Measurements from ENCODE around the gene SPACDR.

SPACDR gene

GRCh38 chr7:100429637-100430492, 34.2 kb downstream of the SPACDR start, which contains the start of gene MEPCE:
Gene MEPCE (plus strand): TSS chr7:100429831. CDS start chr7:100430019, 188 bp downstream.
- no peaks in the 10 kb centered on the region for H3K4me1 ChIP-seq
- no peak for TF ChIP-seq CTCF (IDR thresholded peaks at IDR 0.05; ENCODE audit: low read depth, low read length)
- DNase-seq, result peak; percentile 99

GRCh38 chr7:100428967-100429636, 35.0 kb downstream of the SPACDR start:
- no peak for TF ChIP-seq CTCF (IDR thresholded peaks at IDR 0.05; ENCODE audit: low read depth, low read length)
- Histone ChIP-seq H3K4me1 (no peaks in the 10 kb centered on the region), H3K36me3 (peaks cover 29% of the 10 kb centered on the region), H3K4me3 (ENCODE audit: low read depth, low read length) (peak overlapping the region; percentile 81), H3K9me3 (no peaks in the 10 kb centered on the region), H3K27me3 (no peaks in the 10 kb centered on the region)
- peak; percentile 100 for DNase-seq

More at GRCh38 chr7:100429637-100430492, 34.2 kb downstream of the SPACDR start, which contains the start of gene MEPCE:
- H3K36me3 ChIP-seq, result peaks cover 37% of the 10 kb centered on the region
- no peaks in the 10 kb centered on the region for H3K27me3 ChIP-seq
- peak within 1 kb of the TSS; percentile 81 for H3K4me3 ChIP-seq (ENCODE audit: low read depth, low read length)
- no peaks in the 10 kb centered on the region for H3K9me3 ChIP-seq

- Histone ChIP-seq H3K4me1 (no peaks in the 10 kb centered on the region), H3K36me3 (peaks cover 22% of the 10 kb centered on the region), H3K4me3 (ENCODE audit: low read depth, low read length) (peak within 1 kb of the TSS; percentile 81), H3K9me3 (no peaks in the 10 kb centered on the region), H3K27me3 (no peaks in the 10 kb centered on the region)
- peak; percentile 96 for DNase-seq
- TF ChIP-seq CTCF (IDR thresholded peaks at IDR 0.05; ENCODE audit: low read depth, low read length), result no peak
These were observed 35.7 kb downstream of the SPACDR start, which contains the start of gene ZCWPW1 for GRCh38 chr7:100428199-100428966. Gene ZCWPW1 (minus strand): TSS chr7:100428703. CDS start chr7:100420649, 8,054 bp downstream.

GRCh38 chr7:100427762-100428198, 36.3 kb downstream of the SPACDR start:
- Histone ChIP-seq H3K4me3 (ENCODE audit: low read depth, low read length) (no peak overlapping the region), H3K9me3 (no peaks in the 10 kb centered on the region), H3K36me3 (peaks cover 16% of the 10 kb centered on the region; the same call in 1 of the 2 replicates), H3K27me3 (no peaks in the 10 kb centered on the region), H3K4me1 (no peaks in the 10 kb centered on the region)
- DNase-seq, result no peak
- TF ChIP-seq CTCF (IDR thresholded peaks at IDR 0.05; ENCODE audit: low read depth, low read length), result no peak

GRCh38 chr7:100426516-100426915, 37.5 kb downstream of the SPACDR start:
- TF ChIP-seq CTCF (IDR thresholded peaks at IDR 0.05; ENCODE audit: low read depth, low read length), result no peak
- H3K4me3 ChIP-seq (ENCODE audit: low read depth, low read length), result no peak overlapping the region
- H3K36me3 ChIP-seq, result peaks cover 10% of the 10 kb centered on the region; the same call in 1 of the 2 replicates

More at GRCh38 chr7:100426516-100426915, 37.5 kb downstream of the SPACDR start:
- Histone ChIP-seq H3K4me1 (no peaks in the 10 kb centered on the region), H3K9me3 (no peaks in the 10 kb centered on the region), H3K27me3 (no peaks in the 10 kb centered on the region)
- no peak for DNase-seq

Data from BE2C (cell line).